C1 segment of cervical spinal cord (tissue), 14 donors: ENCODE results near the gene TMEM42.
"Not testable (repeated sequence)": the region's sequence is repeated elsewhere in the genome, so short reads cannot be mapped to it uniquely, and the experiment has no call there.

Source experiments
- DNase-seq, 14 donors: peaks; one replicate each; lab custom pipeline; 2025; lab: John Stamatoyannopoulos, UW

The TMEM42 gene

DNA sequence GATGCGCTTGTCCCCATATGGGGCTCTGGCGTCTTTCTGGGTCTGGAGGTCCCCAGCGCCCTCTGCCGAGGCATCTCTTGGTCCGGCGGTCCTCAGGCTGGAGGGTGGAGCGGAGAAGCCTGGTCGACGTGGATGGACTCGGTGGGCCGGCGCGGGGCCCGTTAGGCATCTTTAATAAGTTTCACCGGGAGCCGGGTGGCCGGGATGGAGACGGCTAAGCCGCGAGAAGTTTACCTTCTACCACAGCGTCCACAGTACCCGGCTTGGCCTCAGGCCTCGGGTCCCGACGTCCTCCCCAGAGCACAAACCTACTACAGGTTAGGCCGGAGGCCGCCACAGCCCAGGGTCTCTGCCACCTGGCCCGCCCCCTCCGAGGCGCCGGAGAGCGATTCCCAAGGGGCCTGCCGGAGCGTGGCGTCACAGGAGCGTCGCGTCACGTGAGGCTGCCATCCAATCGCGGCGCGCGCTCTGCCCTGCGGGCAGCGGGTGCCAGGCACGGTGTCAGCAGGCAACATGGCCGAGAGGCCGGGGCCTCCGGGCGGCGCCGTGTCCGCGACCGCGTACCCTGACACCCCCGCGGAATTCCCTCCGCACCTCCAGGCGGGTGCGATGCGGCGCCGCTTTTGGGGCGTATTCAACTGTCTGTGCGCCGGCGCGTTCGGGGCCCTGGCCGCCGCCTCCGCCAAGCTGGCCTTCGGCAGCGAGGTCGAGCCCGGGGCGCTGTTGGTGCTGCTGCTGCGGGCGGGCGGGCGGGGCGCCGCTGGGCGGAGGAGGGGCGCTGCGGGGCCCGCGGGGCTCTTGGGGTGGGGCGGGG lies at the start of gene TMEM42:
TMEM42 (plus strand) TSS at position 501 of the 814 bp plus-strand sequence; CDS start at position 514, 13 bp downstream.
- DNase-seq: peak; percentile 70 to 92 (median 85)

DNA sequence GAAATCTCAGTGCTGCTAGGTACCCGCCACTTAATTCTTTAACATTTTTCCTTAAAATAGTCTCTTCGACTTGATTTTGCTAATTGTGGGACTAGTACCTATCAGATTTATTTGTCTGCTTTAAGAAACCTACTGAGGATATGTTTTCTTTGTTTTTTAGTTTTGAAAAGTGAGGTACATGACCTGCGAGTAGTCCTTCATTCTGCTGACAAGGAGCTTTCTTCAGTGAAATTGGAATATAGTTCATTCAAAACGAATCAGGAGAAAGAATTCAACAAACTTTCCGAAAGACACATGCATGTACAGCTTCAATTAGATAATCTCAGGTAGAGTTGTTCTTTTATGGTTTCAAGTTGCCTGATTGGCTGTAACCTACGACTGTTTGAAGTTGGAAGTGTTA lies 47.0 kb upstream of the TMEM42 start:
- no peak for DNase-seq

DNA sequence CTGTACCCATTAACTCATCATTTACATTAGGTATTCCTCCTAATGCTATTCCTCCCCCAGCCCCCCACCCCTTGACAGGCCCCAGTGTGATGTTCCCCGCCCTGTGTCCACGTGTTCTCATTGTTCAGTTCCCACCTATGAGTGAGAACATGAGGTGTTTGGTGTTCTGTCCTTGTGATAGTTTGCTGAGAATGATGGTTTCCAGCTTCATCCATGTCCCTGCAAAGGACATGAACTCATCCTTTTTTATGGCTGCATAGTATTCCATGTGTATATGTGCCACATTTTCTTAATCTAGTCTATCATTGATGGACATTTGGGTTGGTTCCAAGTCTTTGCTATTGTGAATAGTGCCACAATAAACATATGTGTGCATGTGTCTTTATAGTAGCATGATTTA lies 45.4 kb upstream of the TMEM42 start:
- not testable (repeated sequence) for DNase-seq

DNA sequence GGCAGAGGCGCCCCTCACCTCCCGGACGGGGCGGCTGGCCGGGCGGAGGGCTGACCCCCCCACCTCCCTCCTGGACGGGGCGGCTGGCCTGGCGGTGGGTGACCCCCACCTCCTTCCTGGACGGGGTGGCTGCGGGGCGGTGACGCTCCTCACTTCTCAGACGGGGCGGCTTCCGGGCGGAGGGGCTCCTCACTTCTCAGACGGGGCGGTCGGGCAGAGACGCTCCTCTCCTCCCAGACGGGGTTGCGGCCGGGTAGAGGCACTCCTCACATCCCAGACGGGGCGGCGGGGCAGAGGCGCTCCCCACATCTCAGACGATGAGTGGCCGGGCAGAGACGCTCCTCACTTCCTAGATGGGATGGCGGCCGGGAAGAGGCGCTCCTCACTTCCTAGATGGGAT lies 40.5 kb upstream of the TMEM42 start:
- not testable (repeated sequence) for DNase-seq

DNA sequence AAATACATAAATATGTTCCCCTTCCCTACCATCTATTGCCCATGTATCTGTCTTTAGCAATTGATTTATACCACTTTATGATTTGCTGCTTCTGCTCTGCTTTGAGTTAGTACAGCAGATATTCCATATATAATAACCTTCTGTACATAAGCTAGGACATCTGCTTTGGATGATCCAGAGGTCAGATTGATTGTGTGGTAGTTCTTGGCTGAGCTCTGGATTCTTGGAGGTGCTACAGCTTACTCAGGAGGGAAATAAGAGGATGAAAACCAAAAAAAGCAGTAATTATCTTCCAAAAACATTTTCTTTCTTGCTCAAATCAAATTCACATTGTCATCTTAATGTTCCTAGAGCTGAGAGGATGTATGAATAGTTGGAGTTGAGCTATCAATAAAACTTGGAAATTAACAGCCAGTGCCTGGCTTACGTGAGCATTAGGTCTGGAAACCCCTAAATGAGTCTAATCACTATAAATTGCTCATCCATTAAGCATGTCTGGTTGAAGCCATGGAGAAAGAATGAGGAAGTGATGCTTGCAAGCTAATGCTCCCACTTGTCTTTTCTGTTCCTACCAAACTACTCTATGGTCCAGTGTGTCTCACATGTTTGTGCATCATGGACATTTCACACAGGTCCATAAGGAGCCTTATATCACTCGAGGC lies 36.3 kb upstream of the TMEM42 start:
- DNase-seq: no peak

DNA sequence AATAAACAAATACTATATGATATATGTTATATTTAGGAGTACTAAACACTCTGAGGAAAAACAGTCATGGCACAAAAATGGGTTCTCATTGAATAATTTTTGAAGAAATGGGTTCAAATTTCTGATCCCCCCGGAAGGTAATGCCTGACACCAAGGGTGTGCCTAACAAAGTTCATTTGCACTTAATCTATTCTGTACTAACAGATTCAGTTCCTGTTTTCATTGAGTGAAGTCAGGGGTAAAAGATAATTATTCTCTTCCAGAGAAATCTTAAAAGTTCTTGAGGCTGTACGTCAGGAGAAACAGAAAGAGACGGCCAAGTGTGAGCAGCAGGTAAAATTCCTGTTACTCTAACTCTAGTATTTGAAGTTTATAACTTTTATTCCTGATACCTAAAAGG lies 34.5 kb upstream of the TMEM42 start:
- no peak for DNase-seq

DNA sequence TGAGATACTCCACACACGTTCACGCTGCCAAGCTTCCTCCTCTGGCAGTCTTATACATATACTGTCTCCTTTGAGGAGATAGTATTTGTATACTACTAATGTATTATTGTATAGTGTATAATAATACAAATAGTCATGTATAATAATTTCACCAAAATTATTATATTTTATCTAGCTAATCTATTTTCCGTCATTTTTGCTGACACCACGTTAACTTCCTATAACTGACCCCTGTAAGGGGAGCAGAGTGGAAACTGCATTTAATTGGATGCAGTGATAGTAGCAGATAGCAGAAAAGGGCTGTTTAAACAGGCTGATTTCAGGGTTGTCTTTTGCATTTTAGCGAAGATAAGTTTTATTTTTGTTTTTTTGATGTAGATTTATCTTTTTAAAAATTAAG lies 30.5 kb upstream of the TMEM42 start:
- no peak for DNase-seq

DNA sequence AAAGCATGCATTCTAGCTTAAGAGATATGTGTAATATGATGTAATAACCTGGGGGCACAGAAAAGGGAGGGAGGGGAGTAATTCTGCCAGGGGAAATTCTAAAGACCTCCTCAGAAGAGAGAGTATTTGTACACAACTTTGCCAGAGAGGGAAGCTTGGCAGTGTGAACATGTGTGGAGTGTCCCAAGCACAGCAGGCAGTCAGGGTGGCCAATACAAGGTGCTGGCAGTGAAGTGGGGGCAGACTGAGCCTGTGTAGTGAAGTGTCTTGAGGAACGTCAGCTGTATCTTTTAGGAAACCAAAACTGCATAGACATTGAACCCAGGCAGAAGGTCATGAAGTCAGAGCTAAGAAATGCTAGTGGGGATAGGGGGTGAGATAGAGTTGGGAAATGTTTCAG lies 29.7 kb upstream of the TMEM42 start:
- DNase-seq: no peak

DNA sequence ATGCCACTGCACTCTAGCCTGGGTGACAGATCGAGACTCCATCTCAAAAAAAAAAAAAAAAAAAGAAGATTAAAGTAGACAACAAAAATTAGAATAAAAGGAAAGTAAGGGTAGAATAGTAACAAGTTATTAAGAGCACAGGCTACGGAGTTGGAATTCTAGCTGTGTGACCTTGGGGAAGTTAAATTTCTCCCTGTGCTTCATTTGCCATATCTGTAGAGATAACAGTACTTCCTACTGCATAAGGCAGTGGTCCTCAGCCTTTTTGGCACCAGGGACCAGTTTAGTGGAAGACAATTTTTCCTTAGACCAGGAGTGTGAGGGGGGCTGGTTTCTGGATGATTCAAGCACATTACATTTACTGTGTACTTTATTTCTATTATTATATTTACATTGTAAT lies 28.7 kb upstream of the TMEM42 start:
- no peak for DNase-seq

DNA sequence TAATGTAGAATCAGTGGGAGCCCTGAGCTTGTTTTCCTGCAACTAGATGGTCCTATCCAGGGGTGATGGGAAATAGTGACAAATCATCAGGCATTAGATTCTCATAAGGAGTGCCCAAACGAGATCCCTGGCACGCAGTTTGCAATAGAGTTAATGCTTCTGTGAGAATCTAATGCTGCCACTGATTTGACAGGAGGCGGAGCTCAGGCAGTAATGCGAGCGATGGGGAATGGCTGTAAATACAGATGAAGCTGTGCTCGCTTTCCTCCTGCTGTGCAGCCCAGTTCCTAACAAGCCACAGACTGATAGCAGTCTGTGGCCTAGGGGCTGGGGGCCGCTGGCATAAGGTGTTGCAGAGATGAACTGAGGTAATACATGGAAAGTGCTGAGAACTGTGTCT lies 28.3 kb upstream of the TMEM42 start:
- no peak for DNase-seq

DNA sequence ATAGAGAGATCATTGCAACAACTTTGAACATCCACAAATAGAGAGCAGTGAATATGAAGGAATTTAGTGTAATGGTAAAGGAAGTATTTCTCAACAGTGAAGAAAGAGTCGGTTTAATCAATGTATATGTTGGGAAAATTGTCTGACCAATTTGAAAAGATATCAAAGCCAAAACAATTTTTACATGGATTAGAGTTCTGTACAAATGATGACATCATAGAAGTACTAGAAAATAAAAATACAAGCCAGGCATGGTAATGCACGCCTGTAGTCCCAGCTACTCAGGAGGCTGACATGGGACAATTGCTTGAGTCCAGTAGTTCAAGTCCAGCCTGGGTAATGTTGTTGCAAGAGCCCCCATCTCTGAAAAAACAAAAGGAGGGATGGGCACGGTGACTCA lies 26.0 kb upstream of the TMEM42 start:
- DNase-seq: no peak

DNA sequence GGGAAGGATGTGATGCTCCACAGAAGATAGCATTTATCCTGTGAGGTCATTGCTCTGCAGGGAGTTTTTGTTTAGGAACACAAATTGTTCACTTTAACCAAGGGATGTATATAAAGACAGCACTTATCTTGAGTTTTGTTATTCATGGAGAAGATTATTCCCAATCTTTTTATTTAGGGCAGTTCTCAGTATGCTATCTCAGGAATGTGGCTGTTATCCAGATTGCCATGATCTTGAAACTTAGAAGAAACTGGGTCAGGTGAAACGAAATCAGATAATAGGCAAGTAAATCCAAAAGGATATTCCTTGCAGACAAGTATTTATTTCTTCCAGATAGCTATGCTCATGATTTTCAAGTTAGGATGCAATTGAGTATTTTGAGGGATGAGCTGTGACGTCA lies 19.3 kb upstream of the TMEM42 start:
- no peak for DNase-seq

DNA sequence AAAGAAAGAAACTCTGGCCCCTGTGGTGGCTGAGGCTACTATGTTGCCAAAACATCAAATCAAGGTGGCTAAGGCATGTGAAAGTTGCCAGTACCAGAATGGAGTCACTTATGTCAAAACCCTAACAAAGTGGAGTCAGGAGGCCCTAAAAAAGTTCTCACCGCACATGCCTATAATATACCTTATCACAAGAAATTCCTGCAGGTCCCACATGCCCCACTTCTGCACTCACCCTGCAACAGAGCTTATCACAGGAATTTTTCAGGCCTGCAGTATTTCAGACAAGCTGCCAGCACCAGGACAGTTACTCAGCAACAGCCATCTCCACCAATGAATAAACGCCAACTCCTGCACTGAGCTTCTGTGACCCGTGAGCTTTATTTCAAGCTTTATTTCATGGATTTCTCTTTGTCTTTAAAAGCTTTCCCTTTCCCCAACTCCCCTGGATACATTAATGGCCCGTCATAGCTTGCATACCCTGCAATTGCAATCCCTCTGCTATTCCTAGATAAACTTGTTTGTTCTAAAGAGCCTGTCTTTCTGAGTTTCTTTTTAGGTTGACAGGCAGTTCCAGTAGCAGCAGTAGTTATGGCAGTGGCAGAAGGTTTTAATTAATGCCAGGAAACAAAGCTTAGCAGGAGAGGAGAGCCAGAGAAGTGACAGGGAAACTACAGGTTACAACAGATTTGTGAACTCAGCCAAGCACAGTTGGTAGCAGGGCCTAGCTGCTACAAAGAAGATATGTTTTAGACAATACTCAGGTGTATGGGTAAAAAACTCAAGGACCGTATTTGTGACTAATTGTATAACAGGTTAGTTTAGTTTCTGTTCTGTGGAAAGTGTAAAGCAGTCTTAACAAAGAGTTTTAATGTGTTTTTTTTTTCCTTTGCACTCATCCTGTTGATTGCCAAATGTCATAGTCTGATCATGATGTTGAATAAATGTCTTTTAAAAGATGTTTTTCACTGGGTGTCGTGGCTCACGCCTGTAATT lies 15.9 kb upstream of the TMEM42 start:
- peak in 1 of 14 donors; percentile 81 for DNase-seq

DNA sequence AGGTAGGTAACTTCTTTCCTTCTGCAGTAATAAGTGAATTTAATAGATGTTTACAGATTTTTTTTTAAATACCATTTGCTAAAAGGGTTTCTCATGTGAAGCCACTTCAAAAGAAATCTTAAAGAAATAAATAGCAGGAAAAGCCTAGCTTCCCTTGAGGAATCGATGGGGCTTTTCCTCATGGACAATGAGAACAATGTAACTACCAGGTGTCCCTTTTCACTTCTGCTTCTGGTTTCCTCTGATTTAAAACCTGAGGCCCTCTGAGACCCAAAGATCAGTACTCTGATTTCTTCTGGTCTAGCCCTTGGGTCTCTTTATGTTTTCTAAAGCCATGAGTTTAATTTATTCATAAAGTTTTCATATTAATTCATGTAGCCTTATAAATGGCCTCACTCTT lies 13.1 kb upstream of the TMEM42 start:
- no peak for DNase-seq

DNA sequence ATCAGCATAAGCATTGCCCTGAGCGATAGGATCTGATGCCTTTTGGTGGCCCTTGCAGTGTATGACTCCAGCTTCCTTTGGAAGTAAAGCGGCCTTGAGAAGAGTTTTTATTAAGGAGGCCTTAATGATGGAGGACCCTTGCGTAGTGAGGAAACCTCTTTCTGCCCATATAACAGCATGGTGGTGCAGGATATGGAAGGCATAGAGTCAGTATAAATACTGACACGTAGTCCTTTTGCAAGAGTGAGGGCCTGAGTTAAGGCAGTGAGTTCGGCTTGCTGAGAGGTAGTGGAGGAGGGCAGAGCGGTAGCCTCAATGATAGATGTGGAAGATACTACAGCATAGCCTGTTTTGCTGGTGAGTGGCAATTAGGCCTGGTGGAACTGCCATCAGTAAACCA lies 5.0 kb upstream of the TMEM42 start:
- DNase-seq: not testable (repeated sequence)

DNA sequence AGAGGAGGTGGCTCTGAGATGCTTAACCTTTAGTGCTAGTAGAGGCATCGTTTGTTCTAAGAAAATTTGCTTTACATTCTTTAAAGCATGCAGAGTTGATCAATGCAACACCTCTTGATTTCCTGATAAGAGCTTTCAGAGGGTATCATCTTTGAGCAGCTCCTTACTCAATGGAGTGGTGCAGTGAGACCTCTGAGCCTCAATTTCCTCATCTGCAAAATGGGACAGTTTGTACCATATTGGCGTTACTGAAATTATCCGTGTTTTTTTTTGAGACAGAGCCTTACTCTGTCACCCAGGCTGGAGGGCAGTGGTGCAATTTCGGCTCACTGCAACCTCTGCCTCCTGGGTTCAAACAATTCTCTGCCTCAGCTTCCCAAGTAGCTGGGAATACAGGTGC lies 1.6 kb upstream of the TMEM42 start:
- DNase-seq: no peak

DNA sequence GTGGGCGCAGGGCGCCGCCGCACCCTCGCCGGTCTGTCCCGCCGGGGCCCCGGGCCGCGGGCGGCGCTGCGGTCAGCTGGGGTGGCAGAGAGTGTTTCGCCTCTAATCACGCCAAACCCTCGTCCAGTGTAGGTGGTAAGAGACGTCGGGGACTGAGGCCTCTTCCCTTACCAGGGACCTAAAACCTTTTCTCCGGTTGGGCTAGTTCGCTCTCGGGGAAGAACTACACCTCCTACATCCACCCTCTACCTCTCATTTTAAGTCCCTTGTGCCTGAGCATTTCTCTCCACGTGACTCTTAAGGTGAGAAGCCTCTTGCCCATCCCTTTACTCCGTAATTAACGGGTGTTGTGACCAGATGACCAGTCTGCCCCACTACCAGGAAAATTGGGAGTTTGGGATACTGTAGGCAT lies 520 bp downstream of the TMEM42 start:
- peak in 3 of 14 donors; percentile 25 to 56 (median 40) for DNase-seq

DNA sequence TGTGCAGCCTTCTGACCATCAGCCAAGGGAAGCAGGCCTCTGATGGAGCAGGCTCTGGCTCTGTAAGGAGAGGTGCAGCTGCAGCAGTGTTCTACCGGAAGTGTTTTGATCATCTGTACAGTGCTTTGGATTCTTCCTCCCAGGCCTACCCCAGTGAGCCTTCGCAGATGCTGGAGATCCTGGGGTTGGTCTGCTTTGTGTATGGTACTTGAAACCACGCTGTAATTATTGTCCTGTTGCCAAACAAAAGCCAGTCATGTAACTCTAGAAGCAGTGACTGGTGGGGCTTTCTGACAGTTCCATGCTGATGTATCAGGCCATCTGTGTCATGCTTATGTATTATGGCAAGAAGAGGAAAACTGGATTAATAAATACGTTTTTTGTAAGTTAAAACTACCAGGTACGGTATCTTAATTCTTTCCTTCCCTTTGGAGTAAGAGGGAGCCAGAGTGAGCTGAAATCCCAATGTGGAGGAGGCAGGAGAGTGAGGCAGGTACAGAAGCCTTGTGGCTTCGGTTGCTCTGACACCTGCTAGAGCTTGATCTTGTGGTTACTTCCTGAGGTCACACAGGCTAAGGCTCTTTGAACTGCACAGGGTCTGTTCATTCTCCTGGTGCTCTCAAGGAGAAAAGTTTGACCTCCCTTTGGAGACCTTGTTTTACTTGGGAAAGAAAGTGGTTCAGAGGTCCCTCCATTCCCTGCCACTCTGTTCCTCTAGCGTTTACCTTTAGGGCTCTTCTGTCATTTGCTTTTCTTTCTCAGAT lies 3.7 kb downstream of the TMEM42 start:
- DNase-seq: no peak

DNA sequence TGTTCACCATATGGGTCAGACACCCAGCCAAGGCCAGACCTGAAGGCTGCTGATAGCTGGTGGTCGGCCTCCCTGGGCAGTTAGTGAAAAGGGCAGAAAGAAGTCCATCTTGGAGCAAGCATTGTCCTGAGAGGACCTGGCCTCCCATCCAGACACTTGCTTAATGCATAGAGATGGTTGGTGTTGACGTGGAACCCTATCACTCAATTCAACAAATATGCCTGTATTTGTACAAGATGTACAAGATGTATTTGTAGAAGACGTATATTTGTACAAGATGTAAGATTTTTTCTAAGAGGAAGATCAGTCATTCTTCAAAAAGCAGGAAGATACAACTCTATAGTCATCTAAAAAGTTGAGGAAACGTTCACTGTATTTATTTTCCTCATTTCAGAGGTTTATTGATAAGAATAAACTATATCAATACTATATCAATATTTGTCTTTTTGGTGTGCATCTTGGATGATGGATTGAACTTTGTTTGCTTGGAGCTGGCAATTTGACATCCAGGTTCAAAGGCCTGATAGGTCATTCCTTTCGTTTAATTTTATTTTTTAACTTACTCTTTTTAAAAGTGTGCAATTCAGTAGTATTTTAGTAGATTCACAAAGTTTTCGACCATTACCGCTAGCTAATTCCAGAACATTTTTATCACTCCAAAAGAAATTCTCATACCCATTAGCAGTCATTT lies 5.9 kb downstream of the TMEM42 start:
- no peak for DNase-seq

DNA sequence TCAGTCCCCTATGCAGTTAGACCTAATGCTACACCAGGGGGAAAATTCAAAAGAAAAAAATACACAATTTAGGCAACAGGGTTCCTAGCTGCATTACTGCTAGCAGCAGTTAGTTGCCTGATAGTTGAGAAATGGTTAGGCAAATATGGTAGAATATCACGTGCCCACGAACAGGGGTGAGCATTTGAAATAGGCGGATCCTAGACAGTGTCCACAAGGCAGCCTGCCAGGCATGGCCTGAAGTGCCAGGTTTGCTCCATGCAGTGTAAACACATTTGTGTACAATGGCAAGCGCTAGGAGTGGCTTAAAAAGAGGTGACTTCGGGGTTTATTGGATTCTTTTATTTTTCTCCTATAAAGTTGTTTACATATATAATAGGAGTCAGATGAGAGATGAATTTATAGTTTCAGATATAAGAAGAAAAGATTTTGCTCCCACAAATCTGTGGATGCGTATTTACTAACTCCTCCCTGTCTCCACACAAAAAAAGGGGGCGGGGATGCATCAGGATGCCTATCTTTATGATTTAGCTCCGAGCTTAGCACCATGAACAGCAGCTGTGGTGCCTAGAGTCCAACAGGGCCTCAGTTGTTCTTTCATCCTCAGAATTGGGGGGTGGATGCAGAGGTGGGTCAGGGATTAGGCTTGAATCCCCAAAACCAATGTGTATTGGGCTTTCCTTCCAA lies 8.8 kb downstream of the TMEM42 start:
- DNase-seq: no peak
